MM.1S (cell line): Measurements from ENCODE around the gene COMTD1.

Experiments used
- EZH2 ChIP-seq: fragments of 300-600 bp; sonication (generic); optimal IDR thresholded peaks from 2 replicates; pipeline ENCODE3; 2017; ENCODE audit warnings: low read depth, mild to moderate bottlenecking, antibody characterized with exemption, low read length, mixed read lengths
- TF ChIP-seq, protein P1 (sequence below): fragments of 300-600 bp; sonication (generic); IDR thresholded peaks from 2 replicates; pipeline ENCODE4 v1.5.1; 2016; ENCODE audit warnings: antibody characterized with exemption, low read length, mixed read lengths

DNA sequence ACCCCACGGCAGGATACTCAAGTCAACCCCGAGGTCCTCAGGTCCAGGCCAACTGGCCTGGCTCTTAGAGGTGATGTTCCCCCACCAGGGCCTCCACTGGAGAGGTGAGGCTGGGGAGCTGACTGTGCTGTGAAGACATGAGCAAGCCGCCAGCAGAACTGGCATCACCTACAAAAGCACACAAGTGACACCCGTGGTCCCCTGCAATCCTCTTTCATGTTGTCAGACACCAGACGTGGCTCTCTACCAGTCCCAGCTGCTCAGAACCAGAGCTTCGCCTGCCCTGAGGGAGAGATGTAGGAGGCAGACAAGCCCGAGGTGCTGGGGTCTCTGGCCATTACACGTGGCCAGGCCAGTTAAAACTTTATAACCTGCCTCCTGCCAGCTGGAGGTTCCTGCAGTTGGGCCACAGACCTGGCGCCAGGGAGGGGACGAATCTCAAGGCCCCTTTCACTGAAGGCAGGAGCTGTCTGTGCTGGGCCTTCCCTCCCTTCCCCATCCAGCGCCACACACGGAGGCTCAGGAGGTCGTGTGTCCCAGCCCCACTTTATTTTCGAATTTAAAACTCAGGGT is 2.2 kb downstream of the COMTD1 start:
- TF ChIP-seq, protein P1, sequence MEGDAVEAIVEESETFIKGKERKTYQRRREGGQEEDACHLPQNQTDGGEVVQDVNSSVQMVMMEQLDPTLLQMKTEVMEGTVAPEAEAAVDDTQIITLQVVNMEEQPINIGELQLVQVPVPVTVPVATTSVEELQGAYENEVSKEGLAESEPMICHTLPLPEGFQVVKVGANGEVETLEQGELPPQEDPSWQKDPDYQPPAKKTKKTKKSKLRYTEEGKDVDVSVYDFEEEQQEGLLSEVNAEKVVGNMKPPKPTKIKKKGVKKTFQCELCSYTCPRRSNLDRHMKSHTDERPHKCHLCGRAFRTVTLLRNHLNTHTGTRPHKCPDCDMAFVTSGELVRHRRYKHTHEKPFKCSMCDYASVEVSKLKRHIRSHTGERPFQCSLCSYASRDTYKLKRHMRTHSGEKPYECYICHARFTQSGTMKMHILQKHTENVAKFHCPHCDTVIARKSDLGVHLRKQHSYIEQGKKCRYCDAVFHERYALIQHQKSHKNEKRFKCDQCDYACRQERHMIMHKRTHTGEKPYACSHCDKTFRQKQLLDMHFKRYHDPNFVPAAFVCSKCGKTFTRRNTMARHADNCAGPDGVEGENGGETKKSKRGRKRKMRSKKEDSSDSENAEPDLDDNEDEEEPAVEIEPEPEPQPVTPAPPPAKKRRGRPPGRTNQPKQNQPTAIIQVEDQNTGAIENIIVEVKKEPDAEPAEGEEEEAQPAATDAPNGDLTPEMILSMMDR = no peak
- no peak for TF ChIP-seq EZH2
